GM18907 (cell line): Measurements from ENCODE around the gene SLC9B1.
"Not testable (repeated sequence)": the region's sequence is repeated elsewhere in the genome, so short reads cannot be mapped to it uniquely, and the experiment has no call there.

Experiments used
- ATAC-seq: cut with Tn5 transposase; IDR thresholded peaks from one replicate; pipeline ENCODE4 v1.9.1; 2021; ENCODE audit warnings: mild to moderate bottlenecking, moderate library complexity; ENCODE audit not compliant: unreplicated experiment

Gene SLC9B1

DNA sequence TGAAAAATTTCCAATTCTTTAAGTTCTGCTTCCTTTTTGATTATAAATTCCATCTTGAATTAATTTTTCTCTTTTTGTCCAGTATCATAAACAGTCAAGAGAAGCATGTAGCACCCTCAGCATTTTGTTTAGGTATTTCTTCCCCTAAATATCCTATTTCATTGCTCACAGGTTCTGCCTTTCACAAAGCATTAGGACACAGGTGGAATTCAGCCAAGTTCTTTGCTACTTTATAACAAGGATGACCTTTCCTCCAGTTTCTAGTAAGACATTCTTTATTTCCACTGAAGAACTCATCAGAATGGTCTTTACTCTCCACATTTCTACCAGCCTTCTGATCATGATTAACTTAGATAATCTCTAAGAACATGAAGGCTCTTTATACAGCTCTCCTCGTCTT, 7.4 kb downstream of the SLC9B1 start:
- no peak for ATAC-seq

DNA sequence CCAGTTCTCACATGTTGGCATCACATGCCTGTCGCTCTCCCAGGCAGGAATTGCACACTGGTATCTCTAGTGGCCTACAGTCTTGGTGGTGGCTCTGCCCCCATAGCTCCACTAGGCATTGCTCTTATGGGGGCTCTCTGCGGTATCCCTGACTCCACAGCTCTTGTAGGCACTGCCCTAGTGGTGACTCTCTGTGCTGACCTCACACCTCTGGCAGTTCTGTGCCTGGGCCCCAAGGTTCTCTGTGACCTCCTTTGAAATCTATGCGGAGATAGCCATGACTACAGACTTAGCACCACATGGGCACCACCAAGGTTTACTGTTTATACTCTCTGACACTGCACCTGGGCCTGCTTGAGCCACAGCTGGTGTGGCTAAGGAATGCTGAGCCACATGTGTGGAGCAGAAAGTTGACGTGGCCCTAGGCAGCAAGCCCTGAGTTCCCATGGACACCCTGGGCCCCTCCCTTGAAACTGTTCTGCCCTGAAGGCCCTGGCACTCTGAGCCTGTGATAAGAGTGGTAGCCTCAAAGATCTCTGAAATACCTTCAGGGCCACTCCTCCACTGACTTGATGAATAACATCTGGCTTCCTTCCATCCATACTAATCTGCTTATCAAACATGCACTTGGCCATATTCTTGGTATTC, 8.0 kb downstream of the SLC9B1 start:
- no peak for ATAC-seq

DNA sequence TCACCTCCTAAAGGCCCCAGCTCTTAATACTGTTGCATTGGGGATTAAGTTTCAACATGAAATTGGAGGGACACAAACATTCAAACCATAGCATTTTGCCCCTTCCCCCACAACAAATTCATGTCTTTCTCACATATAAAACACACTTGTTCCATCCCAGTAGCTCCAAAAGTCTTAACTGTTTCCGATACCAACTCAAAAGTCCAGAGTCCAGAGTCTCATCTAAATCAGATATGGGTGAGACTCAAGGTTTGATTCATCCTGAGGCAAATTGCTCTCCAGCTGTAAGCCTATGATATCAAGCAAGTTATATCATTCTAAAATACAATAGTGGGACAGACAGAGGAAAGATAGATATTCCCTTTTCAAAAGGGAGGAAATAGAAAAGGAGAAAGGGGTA, 8.7 kb downstream of the SLC9B1 start:
- no peak for ATAC-seq

DNA sequence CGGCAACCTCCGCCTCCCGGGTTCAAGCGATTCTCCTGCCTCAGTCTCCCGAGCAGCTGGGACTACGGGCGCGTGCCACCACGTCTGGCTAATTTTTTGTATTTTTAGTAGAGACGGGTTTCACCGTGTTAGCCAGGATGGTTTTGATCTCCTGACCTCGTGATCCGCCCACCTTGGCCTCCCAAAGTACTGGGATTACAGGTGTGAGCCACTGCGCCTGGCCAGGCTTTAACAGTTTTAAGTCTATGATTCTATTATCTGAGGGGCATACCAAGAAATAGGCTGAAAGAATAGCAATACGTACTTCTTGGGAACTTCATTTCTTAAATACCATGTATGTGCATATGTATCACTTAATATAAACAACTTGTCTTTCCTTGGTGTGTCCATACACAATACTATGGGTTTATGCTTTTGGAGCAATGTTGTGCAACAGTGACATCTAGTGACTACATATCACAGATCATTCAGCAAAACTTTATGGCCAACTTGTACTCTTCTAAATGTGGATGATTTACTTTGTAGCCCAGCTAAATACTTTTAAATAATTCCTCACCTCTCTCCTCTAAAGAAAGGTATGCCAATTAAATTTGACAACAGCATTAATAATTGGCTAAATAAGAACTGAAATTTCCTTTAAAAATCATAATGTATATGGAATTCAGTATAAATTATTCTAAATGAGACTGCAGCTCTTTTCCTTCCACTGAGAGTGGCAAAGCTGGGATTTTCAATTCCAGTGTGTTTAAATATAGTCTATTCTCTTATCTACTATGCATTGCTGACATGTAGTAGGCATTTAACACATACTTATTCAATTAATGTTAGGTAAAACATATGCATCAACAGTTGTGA, 10.4 kb downstream of the SLC9B1 start:
- ATAC-seq = peak; percentile 86

DNA sequence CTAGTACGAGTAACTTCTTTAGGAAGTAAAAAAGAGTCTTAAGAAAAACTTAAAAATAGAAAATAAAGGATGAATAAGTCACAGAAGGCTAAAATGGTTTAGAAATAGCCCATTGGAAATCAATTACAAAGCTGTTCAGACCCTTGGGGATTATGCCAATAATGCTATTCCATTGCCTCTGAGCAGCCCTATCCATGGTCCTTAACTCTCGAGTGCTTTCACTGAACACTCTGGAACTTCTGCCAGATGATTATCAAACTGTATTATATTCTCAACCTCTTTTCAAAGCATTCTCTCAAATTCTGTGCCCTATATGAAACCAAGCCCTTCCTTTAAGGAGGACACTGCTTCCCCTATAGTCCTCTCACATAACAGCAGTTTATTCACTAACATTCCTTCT, 17.0 kb downstream of the SLC9B1 start:
- no peak for ATAC-seq

DNA sequence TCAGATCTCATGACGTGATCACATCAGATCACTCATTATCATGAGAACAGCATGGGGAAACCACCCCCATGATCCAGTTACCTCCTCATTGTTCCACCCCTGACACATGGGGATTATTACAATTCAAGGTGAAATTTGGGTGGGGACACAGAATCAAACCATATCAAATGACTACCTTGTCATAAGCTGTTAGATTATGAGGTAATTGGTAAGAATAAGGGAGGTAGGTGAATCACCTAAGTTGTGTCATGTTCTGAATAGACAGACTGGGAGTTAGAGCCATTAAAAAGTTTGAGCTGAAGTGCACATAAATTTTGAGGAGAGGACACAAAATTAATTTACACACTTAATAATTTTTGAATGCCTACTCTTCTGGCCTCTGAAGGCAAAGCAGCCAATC, 24.7 kb downstream of the SLC9B1 start:
- no peak for ATAC-seq

DNA sequence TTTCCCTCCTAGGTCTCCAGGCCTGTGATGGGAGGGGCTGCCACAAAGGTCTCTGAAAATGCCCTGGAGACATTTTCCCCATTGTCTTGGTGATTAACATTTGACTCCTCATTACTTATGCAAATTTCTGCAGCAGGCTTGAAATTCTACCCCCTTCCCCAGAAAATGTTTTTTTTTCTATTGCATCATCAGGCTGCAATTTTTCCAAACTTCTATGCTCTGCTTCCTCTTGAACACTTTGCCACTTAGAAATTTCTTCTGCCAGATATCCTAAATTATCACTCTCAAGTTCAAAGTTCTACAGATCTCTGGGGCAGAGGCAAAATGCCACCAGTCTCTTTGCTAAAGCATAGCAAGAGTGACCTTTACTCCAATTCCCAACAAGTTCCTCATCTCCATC, 25.5 kb downstream of the SLC9B1 start:
- ATAC-seq = not testable (repeated sequence)

DNA sequence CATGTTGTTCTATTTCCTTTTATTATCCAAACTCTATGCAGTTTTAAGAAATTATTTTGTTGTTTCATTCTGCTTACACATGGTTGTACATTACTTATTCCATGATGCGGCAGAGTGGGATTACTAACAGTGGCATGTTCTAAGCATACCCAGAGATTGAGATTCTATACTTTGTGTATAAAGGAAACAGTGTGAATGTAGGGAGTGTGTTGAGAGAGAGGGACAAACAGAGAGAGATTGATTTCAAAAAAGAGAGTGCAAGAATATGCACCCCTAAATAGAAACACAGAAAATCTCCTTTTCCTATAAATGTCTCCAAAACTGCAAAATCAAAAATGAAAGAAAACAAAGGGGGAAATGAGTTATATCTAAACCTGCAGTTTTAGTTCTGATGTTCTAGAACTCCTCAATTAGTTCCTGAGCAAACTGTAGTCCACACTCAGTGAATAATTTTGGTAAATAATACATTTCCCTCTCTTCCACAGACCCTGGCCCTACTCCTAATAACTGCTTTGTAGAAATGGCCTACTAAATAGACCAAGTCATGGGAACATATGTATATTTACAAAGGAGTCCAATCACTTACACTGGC, 31.0 kb downstream of the SLC9B1 start:
- ATAC-seq = no peak

DNA sequence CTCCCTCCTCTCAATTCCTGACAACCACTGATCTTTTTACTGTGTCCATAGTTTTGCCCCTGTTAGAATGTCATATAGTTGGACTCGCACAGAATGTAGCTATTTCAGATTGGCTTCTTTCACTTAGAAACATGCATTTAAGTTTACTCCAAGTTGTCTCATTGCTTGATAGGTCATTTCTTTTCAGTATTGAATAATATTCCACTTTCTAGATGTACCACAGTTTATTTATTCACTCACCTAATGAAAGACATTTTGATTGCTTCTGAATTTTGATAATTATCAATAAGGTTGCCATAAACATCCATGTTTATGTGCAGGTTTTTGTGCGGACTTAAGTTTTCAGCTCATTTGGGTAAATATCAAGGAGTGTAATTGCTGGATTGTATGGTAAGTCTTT, 38.5 kb downstream of the SLC9B1 start:
- ATAC-seq = no peak

DNA sequence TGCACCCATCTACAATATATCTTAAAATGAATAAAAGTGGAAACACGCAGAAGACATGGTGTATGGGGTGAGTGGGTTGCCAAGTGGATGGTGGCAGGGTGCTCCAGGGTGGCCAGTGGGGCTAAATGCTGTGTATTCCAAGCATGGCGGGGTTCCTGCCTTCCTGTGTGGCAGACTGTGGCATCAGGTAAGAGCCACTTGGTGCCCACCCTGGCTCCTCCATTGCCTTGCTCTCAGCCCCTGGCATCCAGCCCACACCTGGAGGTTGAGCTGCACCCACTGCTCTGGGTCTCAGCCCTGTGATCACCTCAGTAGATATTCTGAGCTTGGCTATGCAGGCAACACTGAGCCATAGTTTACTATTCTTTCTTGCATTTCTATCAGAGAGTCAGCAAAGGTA, 57.7 kb downstream of the SLC9B1 start:
- ATAC-seq = not testable (repeated sequence)

DNA sequence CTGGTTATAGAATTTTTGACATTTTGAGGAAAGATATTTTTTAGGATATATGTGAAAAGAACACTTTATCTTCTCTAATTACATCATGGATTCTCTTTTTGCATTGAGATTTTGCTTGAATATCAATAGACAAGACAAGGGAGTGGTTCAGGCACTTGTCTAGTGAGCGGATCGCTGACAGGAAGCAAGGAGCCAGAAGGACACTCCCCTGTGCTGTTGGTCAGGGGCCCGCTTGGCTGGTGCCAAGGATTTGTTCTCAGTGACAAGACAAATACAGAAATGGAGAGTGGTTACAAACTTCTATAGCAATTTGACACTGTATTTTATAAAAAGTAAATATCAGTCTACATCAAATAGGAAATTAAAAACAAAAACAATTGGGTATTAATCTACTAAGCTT, 60.0 kb downstream of the SLC9B1 start:
- ATAC-seq = no peak

DNA sequence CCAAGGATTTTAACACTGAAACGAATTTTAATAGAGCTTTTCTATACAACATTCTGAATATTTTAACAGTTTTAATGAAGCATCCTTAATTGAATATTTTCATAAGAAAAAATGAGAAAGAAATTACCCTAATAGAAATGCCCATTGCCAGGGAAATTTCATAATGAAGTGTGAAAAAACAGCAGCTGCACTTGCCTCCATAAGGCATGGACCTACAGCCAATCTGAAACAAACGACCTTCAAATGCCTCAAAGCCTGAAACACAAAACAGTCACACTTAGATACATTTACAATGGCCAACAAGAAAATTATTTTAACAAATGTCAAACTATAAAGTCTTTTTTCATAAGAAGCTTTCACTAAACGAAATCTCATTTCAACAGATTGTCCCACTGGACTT, 74.4 kb downstream of the SLC9B1 start:
- ATAC-seq = no peak

DNA sequence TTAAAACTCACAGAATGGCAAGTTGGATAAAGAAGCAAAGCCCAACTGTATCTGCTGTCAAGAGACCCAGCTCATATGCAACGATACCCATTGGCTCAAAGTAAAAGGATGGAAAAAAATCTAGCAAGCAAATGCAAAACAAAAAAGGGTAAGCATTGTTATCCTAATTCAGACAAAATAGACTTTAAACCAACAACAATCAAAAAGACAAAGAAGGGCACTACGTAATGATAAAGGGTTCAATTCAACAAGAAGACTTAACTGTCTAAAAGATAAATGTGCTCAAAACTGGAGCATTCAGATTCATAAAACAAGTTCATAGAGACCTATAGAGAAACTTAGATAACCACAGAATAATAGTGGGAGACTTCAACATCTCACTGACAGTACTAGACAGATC, 81.4 kb downstream of the SLC9B1 start:
- not testable (repeated sequence) for ATAC-seq

DNA sequence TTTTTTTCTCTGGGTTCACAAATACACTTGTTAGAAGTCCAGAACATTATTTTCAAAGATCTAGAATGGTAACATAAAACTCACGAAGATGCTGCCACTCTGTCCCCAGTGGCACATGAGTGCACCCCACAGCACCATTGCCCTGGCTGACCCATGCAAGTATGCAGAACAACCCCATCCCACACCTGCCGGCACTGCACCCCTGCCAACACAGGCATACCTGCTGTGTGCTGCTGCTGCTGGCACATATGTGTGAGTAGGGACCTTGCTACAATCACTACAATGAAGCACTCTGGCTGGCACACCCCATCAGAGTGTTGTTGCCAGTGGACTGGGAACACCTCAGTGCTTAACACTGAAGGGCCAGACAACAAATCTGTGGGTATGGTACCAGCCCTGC, 83.8 kb downstream of the SLC9B1 start:
- ATAC-seq = no peak

DNA sequence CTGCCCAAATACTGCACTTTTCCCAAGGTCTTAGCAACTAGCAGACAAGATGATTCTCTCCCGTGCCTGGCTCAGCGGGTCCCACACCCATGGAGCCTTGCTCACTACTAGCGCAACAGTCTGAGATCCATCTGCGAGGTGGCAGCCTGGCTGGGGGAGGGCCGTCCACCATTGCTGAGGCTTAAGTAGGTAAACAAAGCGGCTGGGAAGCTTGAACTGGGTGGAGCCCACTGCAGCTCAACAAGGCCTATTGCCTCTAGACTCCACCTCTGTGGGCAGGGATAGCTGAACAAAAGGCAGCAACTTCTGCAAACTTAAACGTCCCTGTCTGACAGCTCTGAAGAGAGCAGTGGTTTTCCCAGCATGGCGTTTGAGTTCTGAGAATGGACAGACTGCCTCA, 99.8 kb downstream of the SLC9B1 start:
- ATAC-seq = not testable (repeated sequence)

DNA sequence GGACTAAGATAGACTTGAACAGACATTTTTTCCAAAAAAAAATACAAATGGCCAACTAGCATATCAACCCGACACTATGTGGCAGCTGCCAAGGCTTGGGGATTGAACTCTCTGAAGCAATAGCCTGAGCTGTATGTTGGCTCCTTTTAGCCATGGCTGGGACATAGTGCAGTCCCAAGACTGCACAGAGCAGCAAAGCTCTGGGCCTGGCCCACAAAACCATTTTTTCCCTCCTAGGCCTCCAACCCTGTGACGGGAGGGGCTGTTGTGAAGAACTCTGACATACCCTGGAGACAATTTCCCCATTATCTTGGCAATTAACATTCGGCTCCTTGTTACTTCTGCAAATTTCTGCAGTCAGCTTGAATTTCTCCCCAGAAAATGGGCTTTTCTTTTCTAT, 100.6 kb downstream of the SLC9B1 start:
- no peak for ATAC-seq

DNA sequence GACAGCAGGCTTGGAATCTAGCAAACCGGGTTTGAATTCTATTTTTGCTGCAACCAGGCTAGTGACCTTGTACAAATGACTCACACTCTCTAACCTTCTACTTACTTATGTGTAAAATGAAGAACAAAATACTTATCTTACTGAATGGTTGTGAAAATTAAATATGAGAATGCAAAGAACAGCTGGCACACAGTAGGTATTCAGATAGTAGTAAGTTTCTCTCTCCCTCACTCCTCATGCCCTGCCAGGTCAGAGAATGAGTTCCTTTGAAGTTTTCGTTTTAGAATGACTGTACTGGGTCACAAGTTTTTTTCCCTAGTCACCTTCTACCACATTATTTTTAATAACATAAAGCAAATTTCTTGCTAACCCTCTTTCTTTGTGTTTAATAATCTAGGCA, 117.7 kb downstream of the SLC9B1 start:
- no peak for ATAC-seq

DNA sequence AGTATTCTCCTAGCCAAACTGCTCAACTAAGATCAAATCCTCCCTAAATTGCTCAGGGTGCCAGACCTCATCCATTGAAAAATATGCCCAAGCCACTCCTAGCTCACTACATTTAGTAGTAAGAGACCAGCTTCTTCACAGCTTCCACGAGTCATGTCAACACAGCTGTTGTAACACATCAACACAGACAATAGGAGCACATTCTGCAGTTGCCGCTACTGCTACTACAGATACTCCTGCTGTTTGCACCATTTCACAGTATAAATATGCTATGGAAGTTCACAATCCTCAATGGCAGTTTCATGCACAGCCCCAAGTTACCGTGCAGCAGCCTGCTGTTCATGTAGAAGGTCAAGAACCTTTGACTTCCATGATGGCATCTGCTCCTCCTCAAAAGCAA, 121.9 kb downstream of the SLC9B1 start:
- not testable (repeated sequence) for ATAC-seq

DNA sequence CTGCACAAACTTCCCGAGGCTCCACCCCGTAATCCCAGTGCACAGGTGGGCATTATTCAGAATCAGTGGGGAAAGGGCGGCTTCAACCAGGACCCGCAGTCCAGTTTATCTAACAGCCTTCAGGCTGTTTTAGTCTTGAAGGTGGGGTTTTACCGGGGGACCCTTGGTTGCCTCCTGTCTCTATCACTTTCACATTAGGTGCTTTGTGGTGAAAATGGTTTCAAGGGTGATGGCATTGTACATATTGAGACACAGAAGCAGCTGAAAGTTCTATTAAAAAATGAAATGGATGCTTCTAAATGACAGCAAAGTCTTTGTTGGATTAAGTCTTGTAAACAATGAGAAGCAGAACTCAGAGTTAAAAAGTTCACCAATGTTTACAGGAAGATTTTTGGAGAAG, 123.0 kb downstream of the SLC9B1 start:
- not testable (repeated sequence) for ATAC-seq

DNA sequence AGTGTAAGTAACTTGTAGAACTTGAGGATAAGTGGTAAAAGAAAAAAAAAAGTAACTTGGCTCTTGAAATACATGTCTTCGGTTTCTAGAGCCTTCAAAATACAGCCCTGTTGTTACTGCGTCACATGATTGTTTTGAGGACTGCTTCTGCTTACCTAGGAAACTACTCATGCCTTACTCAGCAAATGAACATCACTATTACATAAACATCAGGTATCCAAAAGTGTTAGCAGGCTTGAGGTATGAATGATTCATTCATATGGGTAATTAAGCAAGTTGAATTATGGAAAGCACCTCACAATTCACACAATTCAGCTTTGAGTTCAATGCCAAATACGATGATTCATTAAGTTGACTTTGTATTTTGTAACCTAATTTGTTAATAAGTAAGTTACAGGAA, 129.6 kb downstream of the SLC9B1 start:
- ATAC-seq = not testable (repeated sequence)

DNA sequence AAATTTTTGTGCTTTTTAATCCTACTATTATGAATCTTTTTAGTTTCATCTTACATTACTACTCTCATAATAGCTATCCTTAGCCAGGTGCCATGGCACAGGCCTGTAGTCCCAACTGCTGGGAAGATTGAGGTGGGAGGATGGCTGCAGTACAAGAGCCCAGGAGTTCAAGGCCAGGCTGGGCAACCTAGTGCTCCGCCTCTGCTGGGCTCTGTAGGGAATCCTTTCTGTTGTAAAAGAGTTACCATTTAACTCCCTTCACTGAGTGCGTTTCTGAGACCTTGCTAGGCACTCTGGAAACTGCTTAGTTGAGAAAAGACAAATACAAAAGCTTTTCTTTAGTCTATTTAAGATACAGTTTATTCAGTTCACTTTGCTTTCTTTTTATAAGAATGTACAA, 130.9 kb downstream of the SLC9B1 start:
- not testable (repeated sequence) for ATAC-seq

DNA sequence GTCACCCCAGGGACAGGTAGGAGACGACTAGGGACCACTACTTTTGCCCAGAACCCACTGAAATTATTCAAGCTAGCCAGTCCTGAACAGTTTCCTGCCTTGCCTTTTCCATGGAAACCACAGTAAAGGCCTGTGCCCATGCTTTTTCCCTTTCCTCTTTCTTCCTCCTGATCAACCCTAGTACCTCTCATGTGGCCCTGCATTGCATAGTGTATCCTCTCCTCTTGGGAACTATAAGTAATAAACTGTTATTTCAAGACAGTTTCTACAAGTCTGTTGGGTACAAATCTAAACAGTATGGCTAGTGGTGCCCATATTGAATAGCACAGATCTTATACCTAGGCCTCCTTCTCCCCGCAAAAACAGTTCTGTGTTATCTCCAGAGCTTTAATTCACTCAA, 136.2 kb downstream of the SLC9B1 start:
- no peak for ATAC-seq
